Neural cell (in vitro differentiated cells): Measurements from ENCODE around the gene KLHL30. TPM values are rescaled to one million over a fixed set of nuclear protein-coding genes. Genes with fewer than 3 reads are reported as not detected.

Experiments
- H2AFZ ChIP-seq: fragments of 200-600, 300-800 bp; sonication (generic), shearing (Covaris generic); 2 replicates; pipeline ENCODE4 v1.6.0; 2014; ENCODE audit warnings: low read depth, mild to moderate bottlenecking, antibody characterized with exemption, low read length, moderate library complexity
- H3F3A ChIP-seq: fragments of 200-600 bp; shearing (Covaris generic); 2 replicates; pipeline ENCODE4 v1.6.1; 2016; ENCODE audit warnings: mild to moderate bottlenecking, moderate library complexity, mixed read lengths, antibody characterized with exemption, low read length; ENCODE audit not compliant: insufficient read depth, poor library complexity, severe bottlenecking
- H3K27ac ChIP-seq: fragments of 200-600, 300-800 bp; sonication (generic), shearing (Covaris generic); 2 replicates; pipeline ENCODE4 v1.5.1; 2014; ENCODE audit warnings: mild to moderate bottlenecking, low read length, moderate library complexity
- H3K27me3 ChIP-seq: fragments of 300-800, 200-600 bp; sonication (generic), shearing (Covaris generic); 2 replicates; pipeline ENCODE4 v1.6.0; 2014; ENCODE audit warnings: mild to moderate bottlenecking, low read depth, low read length, moderate library complexity; ENCODE audit not compliant: insufficient read depth
- H3K36me3 ChIP-seq: fragments of 300-800, 200-600 bp; sonication (generic), shearing (Covaris generic); 2 replicates; pipeline ENCODE4 v1.5.1; 2014; ENCODE audit warnings: mild to moderate bottlenecking, antibody characterized with exemption, low read length, moderate library complexity; ENCODE audit not compliant: insufficient read depth
- H3K4me2 ChIP-seq: fragments of 300-800, 200-600 bp; sonication (generic), shearing (Covaris generic); 2 replicates; pipeline ENCODE4 v1.6.0; 2014; ENCODE audit warnings: mild to moderate bottlenecking, low read length
- H3K4me3 ChIP-seq: fragments of 300-800, 200-600 bp; sonication (generic), shearing (Covaris generic); 2 replicates; pipeline ENCODE4 v1.5.1; 2014; ENCODE audit warnings: mild to moderate bottlenecking, low read length, moderate library complexity
- H3K79me2 ChIP-seq: fragments of 200-600 bp; shearing (Covaris generic); replicated peaks from 2 replicates; pipeline ENCODE4 v1.6.0; 2014; ENCODE audit warnings: mild to moderate bottlenecking, low read length, moderate library complexity; ENCODE audit not compliant: insufficient read depth
- H3K9ac ChIP-seq: fragments of 300-800, 200-600 bp; sonication (generic), shearing (Covaris generic); 2 replicates; pipeline ENCODE4 v1.6.1; 2016; ENCODE audit warnings: mild to moderate bottlenecking, low read length, mixed read lengths
- H3K9me2 ChIP-seq: fragments of 200-600 bp; shearing (Covaris generic); 2 replicates; pipeline ENCODE4 v1.6.1; 2016; ENCODE audit warnings: mild to moderate bottlenecking, low read length, mixed read lengths; ENCODE audit not compliant: insufficient read depth
- H3K9me3 ChIP-seq: fragments of 200-600, 300-800 bp; sonication (generic), shearing (Covaris generic); 2 replicates; pipeline ENCODE4 v1.6.1; 2016; ENCODE audit warnings: mild to moderate bottlenecking, mixed run types, low read length, moderate library complexity, mixed read lengths
- H4K20me1 ChIP-seq: fragments of 200-600 bp; shearing (Covaris generic); 2 replicates; pipeline ENCODE4 v1.6.1; 2016; ENCODE audit warnings: mild to moderate bottlenecking, mixed run types; ENCODE audit not compliant: insufficient read depth
- CTCF ChIP-seq: fragments of 450-650 bp; IDR thresholded peaks from 2 replicates; pipeline ENCODE4 v1.5.1; 2014; ENCODE audit warnings: antibody characterized with exemption, mild to moderate bottlenecking, moderate library complexity; ENCODE audit not compliant: poor library complexity, severe bottlenecking
- EP300 ChIP-seq: fragments of 450-650 bp; conservative IDR thresholded peaks from 2 replicates; pipeline ENCODE4 v1.6.1; 2014; ENCODE audit warnings: antibody characterized with exemption, mild to moderate bottlenecking, moderate library complexity; ENCODE audit not compliant: poor library complexity, severe bottlenecking
- EZH2 ChIP-seq: fragments of 200-600, 300-800 bp; shearing (Covaris generic), sonication (generic); IDR thresholded peaks from 2 replicates; pipeline ENCODE4 v1.6.1; 2014; ENCODE audit warnings: antibody characterized with exemption, low read length, borderline replicate concordance, mild to moderate bottlenecking; ENCODE audit not compliant: insufficient read depth, poor library complexity, severe bottlenecking
- MXI1 ChIP-seq: fragments of 450-650 bp; conservative IDR thresholded peaks from 2 replicates; pipeline ENCODE4 v1.6.1; 2014; ENCODE audit warnings: antibody characterized with exemption, mild to moderate bottlenecking; ENCODE audit not compliant: poor library complexity, severe bottlenecking
- POLR2AphosphoS5 ChIP-seq: IDR thresholded peaks from 2 replicates; pipeline ENCODE4 v1.6.1; 2012
- RAD21 ChIP-seq: fragments of 450-650 bp; conservative IDR thresholded peaks from 2 replicates; pipeline ENCODE4 v1.6.1; 2014; ENCODE audit warnings: antibody characterized with exemption, mild to moderate bottlenecking, moderate library complexity
- REST ChIP-seq: IDR thresholded peaks from 2 replicates; pipeline ENCODE4 v1.6.1; 2012; ENCODE audit warnings: borderline replicate concordance
- SMC3 ChIP-seq: fragments of 450-650 bp; conservative IDR thresholded peaks from 2 replicates; pipeline ENCODE4 v1.6.1; 2014; ENCODE audit warnings: antibody characterized with exemption, mild to moderate bottlenecking, moderate library complexity; ENCODE audit not compliant: poor library complexity
- TAF1 ChIP-seq: IDR thresholded peaks from 2 replicates; pipeline ENCODE4 v1.6.1; 2012; ENCODE audit warnings: low read depth
- polyA plus RNA-seq: library from polyadenylated mRNA; depleted of rRNA; stranded (reverse); fragments of >200 nt; gene quantifications from 2 replicates; pipeline ENCODE4 v1.2.3, GENCODE V29; 2014

KLHL30 gene
- polyA plus RNA-seq, 1 donor from 2014 or later = not detected

GRCh38 chr2:238172439-238172838 lies 34.0 kb downstream of the KLHL30 start:
- Histone ChIP-seq H3F3A (no peaks in the 10 kb centered on the region), H2AFZ (no peak overlapping the region), H3K27me3 (no peaks in the 10 kb centered on the region), H3K27ac (no peak overlapping the region), H3K9me3 (no peaks in the 10 kb centered on the region), H3K4me3 (no peak overlapping the region), H3K4me2 (no peak overlapping the region), H4K20me1 (no peaks in the 10 kb centered on the region), H3K79me2 (no peaks in the 10 kb centered on the region), H3K36me3 (no peaks in the 10 kb centered on the region), H3K9me2 (no peaks in the 10 kb centered on the region), H3K9ac (no peak overlapping the region)
- no peak for TF ChIP-seq EP300
- no peak for TF ChIP-seq TAF1
- TF ChIP-seq CTCF = no peak
- no peak for TF ChIP-seq RAD21
- TF ChIP-seq REST = no peak
- TF ChIP-seq EZH2 = no peak
- no peak for TF ChIP-seq MXI1
- no peak for TF ChIP-seq SMC3
- no peak for TF ChIP-seq POLR2AphosphoS5

- Histone ChIP-seq H3K9me3 (no peaks in the 10 kb centered on the region), H3K4me2 (no peak overlapping the region), H3K79me2 (no peaks in the 10 kb centered on the region), H3K9ac (no peak overlapping the region), H4K20me1 (no peaks in the 10 kb centered on the region), H3K4me3 (no peak overlapping the region), H2AFZ (no peak overlapping the region), H3K36me3 (no peaks in the 10 kb centered on the region), H3K27me3 (no peaks in the 10 kb centered on the region), H3K9me2 (no peaks in the 10 kb centered on the region), H3K27ac (no peak overlapping the region), H3F3A (no peaks in the 10 kb centered on the region)
- TF ChIP-seq SMC3 = no peak
- TF ChIP-seq TAF1 = no peak
Measured at GRCh38 chr2:238173692-238174091, 35.2 kb downstream of the KLHL30 start.

- Histone ChIP-seq H3F3A (no peaks in the 10 kb centered on the region), H3K27ac (no peak overlapping the region), H3K27me3 (no peaks in the 10 kb centered on the region), H2AFZ (no peak overlapping the region), H3K4me2 (no peak overlapping the region), H4K20me1 (no peaks in the 10 kb centered on the region), H3K9ac (no peak overlapping the region), H3K79me2 (no peaks in the 10 kb centered on the region), H3K9me2 (no peaks in the 10 kb centered on the region), H3K9me3 (no peaks in the 10 kb centered on the region), H3K36me3 (no peaks in the 10 kb centered on the region), H3K4me3 (no peak overlapping the region)
- TF ChIP-seq MXI1 (no peak), EZH2 (no peak), CTCF (no peak), SMC3 (no peak), TAF1 (no peak), REST (no peak), RAD21 (no peak), POLR2AphosphoS5 (no peak), EP300 (no peak)
Measured at GRCh38 chr2:238174291-238174690, 35.8 kb downstream of the KLHL30 start.
